Measurements from ENCODE around the gene CNPY4.

GRCh38 chr7:100122568-100122967 is 3.1 kb downstream of the CNPY4 start:
- TF ChIP-seq, protein P1, sequence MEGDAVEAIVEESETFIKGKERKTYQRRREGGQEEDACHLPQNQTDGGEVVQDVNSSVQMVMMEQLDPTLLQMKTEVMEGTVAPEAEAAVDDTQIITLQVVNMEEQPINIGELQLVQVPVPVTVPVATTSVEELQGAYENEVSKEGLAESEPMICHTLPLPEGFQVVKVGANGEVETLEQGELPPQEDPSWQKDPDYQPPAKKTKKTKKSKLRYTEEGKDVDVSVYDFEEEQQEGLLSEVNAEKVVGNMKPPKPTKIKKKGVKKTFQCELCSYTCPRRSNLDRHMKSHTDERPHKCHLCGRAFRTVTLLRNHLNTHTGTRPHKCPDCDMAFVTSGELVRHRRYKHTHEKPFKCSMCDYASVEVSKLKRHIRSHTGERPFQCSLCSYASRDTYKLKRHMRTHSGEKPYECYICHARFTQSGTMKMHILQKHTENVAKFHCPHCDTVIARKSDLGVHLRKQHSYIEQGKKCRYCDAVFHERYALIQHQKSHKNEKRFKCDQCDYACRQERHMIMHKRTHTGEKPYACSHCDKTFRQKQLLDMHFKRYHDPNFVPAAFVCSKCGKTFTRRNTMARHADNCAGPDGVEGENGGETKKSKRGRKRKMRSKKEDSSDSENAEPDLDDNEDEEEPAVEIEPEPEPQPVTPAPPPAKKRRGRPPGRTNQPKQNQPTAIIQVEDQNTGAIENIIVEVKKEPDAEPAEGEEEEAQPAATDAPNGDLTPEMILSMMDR (IDR thresholded peaks at IDR 0.05): no peak
- TF ChIP-seq POLR2A (IDR thresholded peaks at IDR 0.05): no peak
